ENCODE measurements around the gene UBQLN4.

The UBQLN4 gene

DNA sequence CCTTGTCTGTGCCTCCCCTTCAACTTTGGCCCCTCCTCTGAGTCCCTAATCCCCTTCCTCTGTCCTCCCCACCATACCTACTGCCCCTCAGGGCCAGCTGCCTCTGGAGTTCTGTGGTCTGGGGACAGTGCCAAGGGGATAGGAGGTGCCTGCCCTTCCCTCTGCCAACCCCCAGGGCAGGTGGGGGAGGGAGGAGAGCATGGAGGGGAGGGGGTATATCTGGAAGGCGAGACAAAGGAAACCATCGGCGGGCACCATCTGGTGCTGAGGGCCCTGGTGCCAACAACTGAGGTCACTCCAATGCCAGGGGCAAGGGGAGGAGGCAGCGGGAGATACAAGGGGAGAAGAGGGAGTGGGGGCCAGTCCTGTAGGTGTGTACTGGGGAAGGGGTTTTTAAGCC, 16.9 kb upstream of the UBQLN4 start:
- no peak for DNase-seq (ENCODE audit: low read depth)
- TF ChIP-seq, protein P1, sequence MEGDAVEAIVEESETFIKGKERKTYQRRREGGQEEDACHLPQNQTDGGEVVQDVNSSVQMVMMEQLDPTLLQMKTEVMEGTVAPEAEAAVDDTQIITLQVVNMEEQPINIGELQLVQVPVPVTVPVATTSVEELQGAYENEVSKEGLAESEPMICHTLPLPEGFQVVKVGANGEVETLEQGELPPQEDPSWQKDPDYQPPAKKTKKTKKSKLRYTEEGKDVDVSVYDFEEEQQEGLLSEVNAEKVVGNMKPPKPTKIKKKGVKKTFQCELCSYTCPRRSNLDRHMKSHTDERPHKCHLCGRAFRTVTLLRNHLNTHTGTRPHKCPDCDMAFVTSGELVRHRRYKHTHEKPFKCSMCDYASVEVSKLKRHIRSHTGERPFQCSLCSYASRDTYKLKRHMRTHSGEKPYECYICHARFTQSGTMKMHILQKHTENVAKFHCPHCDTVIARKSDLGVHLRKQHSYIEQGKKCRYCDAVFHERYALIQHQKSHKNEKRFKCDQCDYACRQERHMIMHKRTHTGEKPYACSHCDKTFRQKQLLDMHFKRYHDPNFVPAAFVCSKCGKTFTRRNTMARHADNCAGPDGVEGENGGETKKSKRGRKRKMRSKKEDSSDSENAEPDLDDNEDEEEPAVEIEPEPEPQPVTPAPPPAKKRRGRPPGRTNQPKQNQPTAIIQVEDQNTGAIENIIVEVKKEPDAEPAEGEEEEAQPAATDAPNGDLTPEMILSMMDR (conservative IDR thresholded peaks at IDR 0.05; ENCODE audit: low read depth, low read length): no peak
- no peak overlapping the region for H3K4me3 ChIP-seq (ENCODE audit: low read length)

DNA sequence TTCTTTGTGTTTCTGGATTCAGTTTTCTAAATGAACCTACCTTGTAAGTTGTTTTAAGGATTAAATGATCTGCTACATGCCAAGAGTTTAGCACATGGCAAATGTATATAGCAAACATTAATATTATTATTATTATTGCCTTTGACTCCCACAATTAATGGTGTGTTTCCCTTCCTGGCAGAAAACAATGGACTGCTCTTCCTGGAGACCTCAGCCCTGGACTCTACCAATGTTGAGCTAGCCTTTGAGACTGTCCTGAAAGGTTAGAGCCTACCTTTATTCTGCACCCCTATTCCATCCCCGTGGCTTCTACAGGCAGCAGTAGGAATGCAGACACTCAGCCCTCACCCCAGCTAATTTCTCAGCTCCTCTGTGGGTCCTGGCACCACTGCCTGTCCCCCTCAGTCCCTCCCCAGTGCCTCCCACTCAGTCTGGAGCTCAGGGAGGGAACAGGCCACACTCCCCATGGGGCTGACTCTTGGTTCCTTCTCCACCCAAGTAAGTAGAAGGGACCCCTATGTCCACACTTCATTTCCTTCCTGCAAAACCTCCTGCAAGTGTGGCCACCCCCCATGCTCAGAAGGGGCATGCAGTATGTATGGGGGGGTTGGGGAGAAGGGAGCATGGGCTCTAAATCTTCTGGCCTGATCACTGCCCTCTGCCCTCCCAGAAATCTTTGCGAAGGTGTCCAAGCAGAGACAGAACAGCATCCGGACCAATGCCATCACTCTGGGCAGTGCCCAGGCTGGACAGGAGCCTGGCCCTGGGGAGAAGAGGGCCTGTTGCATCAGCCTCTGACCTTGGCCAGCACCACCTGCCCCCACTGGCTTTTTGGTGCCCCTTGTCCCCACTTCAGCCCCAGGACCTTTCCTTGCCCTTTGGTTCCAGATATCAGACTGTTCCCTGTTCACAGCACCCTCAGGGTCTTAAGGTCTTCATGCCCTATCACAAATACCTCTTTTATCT, 16.2 kb upstream of the UBQLN4 start:
- TF ChIP-seq, protein P1 (conservative IDR thresholded peaks at IDR 0.05; ENCODE audit: low read depth, low read length): no peak
- no peak overlapping the region for H3K4me3 ChIP-seq (ENCODE audit: low read length)
- DNase-seq (ENCODE audit: low read depth): no peak

DNA sequence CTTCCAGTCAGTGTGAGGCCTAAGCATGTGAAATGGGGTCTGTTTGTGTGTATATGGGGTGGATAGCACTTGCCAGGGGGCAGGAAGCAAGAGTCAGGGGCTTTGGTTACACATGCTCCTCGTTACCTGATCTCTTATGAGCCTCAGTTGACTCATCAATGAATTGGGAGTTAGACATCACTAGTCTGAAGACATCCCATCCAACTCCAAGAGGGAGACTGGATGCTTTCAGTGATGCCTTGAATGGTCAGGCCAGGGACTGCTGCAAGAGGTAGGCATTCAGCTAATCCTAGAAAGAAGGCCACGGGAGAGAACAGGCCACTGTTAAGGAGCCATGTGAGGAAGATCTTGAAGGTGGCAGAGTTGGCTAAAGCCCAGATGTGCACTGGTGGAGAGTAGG, 13.7 kb upstream of the UBQLN4 start:
- DNase-seq (ENCODE audit: low read depth): no peak
- H3K4me3 ChIP-seq (ENCODE audit: low read length): no peak overlapping the region
- TF ChIP-seq, protein P1 (conservative IDR thresholded peaks at IDR 0.05; ENCODE audit: low read depth, low read length): no peak

DNA sequence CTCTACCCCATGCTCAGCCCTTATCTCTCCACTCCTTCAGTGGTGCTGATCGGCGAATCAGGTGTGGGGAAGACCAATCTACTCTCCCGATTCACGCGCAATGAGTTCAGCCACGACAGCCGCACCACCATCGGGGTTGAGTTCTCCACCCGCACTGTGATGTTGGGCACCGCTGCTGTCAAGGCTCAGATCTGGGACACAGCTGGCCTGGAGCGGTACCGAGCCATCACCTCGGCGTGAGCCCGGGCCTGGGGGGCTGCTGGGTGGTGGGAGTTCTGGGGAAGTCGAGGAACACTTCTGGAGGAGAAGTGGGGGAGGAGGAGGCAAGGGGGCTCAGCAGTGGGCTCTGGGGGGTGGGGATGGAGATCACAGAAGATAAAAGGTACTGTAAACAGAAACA, 12.3 kb upstream of the UBQLN4 start:
- no peak for DNase-seq (ENCODE audit: low read depth)
- H3K4me3 ChIP-seq (ENCODE audit: low read length): no peak overlapping the region
- TF ChIP-seq, protein P1 (conservative IDR thresholded peaks at IDR 0.05; ENCODE audit: low read depth, low read length): no peak

DNA sequence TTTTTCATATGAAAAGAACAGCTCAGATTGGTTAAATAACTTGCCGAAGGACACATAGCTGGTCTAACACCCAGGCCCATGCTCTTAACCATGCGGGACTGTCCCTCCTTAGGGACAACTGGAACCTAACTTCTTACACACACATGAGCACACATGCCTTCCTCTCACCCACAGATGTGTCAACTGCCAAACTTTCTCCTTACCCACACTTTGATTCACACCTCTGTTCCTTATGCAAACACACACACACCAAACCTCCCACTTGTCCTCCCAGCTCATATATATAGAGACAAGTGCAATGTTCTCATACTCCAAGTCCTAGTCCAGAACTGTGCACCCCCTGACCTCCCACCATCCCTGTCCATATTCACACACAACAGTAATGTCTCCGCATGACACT, 11.6 kb upstream of the UBQLN4 start:
- TF ChIP-seq, protein P1 (conservative IDR thresholded peaks at IDR 0.05; ENCODE audit: low read depth, low read length): no peak
- no peak overlapping the region for H3K4me3 ChIP-seq (ENCODE audit: low read length)
- no peak for DNase-seq (ENCODE audit: low read depth)

DNA sequence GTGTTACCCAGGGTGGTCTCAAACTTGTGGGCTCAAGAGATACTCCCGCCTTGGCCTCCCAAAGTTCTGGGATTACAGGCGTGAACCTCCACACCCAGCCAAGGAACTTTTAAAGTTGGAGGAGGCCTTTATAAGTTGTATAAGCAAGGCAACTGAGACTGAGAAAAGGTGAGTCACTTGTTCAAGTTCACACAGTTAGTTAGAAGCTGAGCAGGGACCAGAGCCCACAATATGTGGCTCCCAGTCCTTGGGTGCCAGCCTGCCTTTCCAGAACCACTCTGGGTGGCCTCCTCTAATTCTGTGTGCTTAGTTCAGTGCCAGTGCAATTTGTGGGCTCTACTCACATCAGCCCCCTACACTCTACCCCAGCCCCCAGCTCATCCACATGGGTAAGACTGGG, 11.0 kb upstream of the UBQLN4 start:
- TF ChIP-seq, protein P1 (conservative IDR thresholded peaks at IDR 0.05; ENCODE audit: low read depth, low read length): no peak
- no peak for DNase-seq (ENCODE audit: low read depth)
- H3K4me3 ChIP-seq (ENCODE audit: low read length): no peak overlapping the region

DNA sequence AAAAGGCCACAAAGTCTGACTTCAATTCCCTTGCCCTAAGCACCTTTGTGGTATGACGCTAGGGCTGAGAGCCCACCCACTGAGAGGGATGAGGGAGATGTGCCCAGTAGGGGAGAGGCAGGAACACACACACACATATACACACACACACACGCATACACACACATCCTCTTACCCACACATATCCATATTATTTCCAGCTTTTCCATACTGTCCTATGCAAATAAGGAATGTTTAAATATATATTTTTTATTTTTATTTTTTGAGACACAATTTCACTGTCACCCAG, 10.3 kb upstream of the UBQLN4 start:
- TF ChIP-seq, protein P1 (conservative IDR thresholded peaks at IDR 0.05; ENCODE audit: low read depth, low read length): no peak

More for the DNA sequence above, 10.3 kb upstream of the UBQLN4 start:
- DNase-seq (ENCODE audit: low read depth): no peak
- H3K4me3 ChIP-seq (ENCODE audit: low read length): no peak overlapping the region
